ENCODE measurements around the gene AUTS2. TPM values are rescaled to one million over a fixed set of nuclear protein-coding genes. Genes with fewer than 3 reads are reported as not detected.

Gene AUTS2
- total RNA-seq, 2 experiments from 2014 or later: 2.4 to 3.0 TPM

DNA sequence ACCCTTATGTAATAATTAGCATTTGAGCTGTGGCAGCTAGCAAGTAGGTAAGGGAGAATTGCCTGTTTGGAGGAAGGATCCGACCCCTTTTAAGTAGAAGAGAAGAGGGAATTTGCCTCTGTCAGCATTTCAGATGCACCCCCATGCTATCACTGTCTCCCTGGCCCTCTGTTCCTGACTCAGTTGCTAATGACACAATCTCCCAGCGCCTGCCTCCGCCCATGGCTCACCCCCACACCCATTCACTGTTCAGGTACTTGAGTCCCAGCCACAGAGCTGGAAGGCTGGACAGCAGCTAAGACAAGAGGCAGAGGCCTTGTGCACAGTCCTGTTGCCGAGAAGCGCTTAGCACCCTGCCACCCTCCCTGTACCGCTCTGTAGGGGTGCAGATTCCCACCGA, 1021.4 kb downstream of the AUTS2 start:
- POLR2A ChIA-PET: interaction anchor here (0.6 kb wide), 1 partner anchor 94 kb away, joined by 3 read pairs; no protein-coding TSS in a partner anchor
- DNase-seq (no peak), ATAC-seq (no peak)
- CTCF ChIA-PET: no interaction called here
- intact Hi-C loops (cut with DNase I, micrococcal nuclease): no loop called here
- Mint-ChIP-seq H3K9me3 (ENCODE audit: low read depth) (no peaks in the 10 kb centered on the region), H3K27ac (no peak overlapping the region), H3K27me3 (no peaks in the 10 kb centered on the region), H3K4me1 (no peaks in the 10 kb centered on the region), H3K4me3 (no peak overlapping the region), H3K36me3 (ENCODE audit: low read depth) (no peaks in the 10 kb centered on the region)

GRCh38 chr7:70620333-70621055, 1022.2 kb downstream of the AUTS2 start:
- H3K27me3 Mint-ChIP-seq: peaks cover 2% of the 10 kb centered on the region
- H3K36me3 Mint-ChIP-seq (ENCODE audit: low read depth): no peaks in the 10 kb centered on the region
- no peak for ATAC-seq
- CTCF ChIA-PET: no interaction called here
- intact Hi-C loops (cut with DNase I, micrococcal nuclease): no loop called here
- DNase-seq: no peak
- H3K4me3 Mint-ChIP-seq: no peak overlapping the region
- POLR2A ChIA-PET: no interaction called here
- no peaks in the 10 kb centered on the region for H3K9me3 Mint-ChIP-seq (ENCODE audit: low read depth)
- no peaks in the 10 kb centered on the region for H3K4me1 Mint-ChIP-seq
- no peak overlapping the region for H3K27ac Mint-ChIP-seq

GRCh38 chr7:70621954-70622600, 1023.8 kb downstream of the AUTS2 start:
- H3K27me3 Mint-ChIP-seq: peaks cover 2% of the 10 kb centered on the region
- ATAC-seq (no peak), DNase-seq (no peak)
- ChIA-PET CTCF (no interaction called here), POLR2A (no interaction called here)
- H3K27ac Mint-ChIP-seq: no peak overlapping the region
- intact Hi-C loops (cut with DNase I, micrococcal nuclease): no loop called here
- no peak overlapping the region for H3K4me3 Mint-ChIP-seq
- no peaks in the 10 kb centered on the region for H3K4me1 Mint-ChIP-seq
- no peaks in the 10 kb centered on the region for H3K36me3 Mint-ChIP-seq (ENCODE audit: low read depth)
- H3K9me3 Mint-ChIP-seq (ENCODE audit: low read depth): no peaks in the 10 kb centered on the region

- H3K36me3 Mint-ChIP-seq (ENCODE audit: low read depth): no peaks in the 10 kb centered on the region
Observed at GRCh38 chr7:70622936-70623335, 1024.7 kb downstream of the AUTS2 start.

GRCh38 chr7:70624500-70625103, 1026.3 kb downstream of the AUTS2 start:
- Mint-ChIP-seq H3K4me1 (no peaks in the 10 kb centered on the region), H3K9me3 (ENCODE audit: low read depth) (no peaks in the 10 kb centered on the region), H3K4me3 (no peak overlapping the region), H3K27me3 (peaks cover 5% of the 10 kb centered on the region), H3K27ac (no peak overlapping the region), H3K36me3 (ENCODE audit: low read depth) (no peaks in the 10 kb centered on the region)
- intact Hi-C loops (cut with DNase I, micrococcal nuclease): no loop called here
- DNase-seq (no peak), ATAC-seq (no peak)
- ChIA-PET POLR2A (no interaction called here), CTCF (interaction anchor here (1.4 kb wide), 1 partner anchor 9 kb away, joined by 4 read pairs; no protein-coding TSS in a partner anchor)

More at GRCh38 chr7:70622936-70623335, 1024.7 kb downstream of the AUTS2 start:
- H3K9me3 Mint-ChIP-seq (ENCODE audit: low read depth): no peaks in the 10 kb centered on the region
- intact Hi-C loops (cut with DNase I, micrococcal nuclease): no loop called here
- DNase-seq (no peak), ATAC-seq (no peak)
- no peaks in the 10 kb centered on the region for H3K4me1 Mint-ChIP-seq
- POLR2A ChIA-PET: no interaction called here
- H3K4me3 Mint-ChIP-seq: no peak overlapping the region
- H3K27me3 Mint-ChIP-seq: peaks cover 5% of the 10 kb centered on the region
- no peak overlapping the region for H3K27ac Mint-ChIP-seq
- CTCF ChIA-PET: no interaction called here

DNA sequence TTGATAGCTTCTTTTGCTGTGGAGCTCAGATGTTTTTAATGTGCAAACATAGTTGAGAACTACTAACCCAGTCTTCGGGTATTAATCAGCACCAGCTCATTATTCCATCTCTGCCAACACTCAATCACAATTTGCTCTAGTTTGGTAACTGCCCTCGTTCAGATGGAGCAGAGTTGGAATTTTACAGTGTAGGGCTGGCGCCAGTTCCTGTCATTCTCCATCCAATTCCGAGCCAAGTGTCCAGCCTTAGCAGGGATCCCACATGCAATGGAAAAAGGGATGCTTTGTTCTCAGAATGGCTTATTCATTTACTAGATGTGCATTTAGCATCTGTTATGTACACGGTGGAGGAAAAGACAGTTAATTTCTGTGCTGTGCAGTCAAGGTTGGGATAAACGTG, 1029.2 kb downstream of the AUTS2 start:
- Mint-ChIP-seq H3K4me3 (no peak overlapping the region), H3K4me1 (no peaks in the 10 kb centered on the region), H3K36me3 (ENCODE audit: low read depth) (no peaks in the 10 kb centered on the region), H3K27me3 (peaks cover 5% of the 10 kb centered on the region), H3K27ac (no peak overlapping the region), H3K9me3 (ENCODE audit: low read depth) (no peaks in the 10 kb centered on the region)
- intact Hi-C loops (cut with DNase I, micrococcal nuclease): no loop called here
- ChIA-PET CTCF (interaction anchor here (0.7 to 0.9 kb wide), 2 partner anchors 251 to 274 kb away, joined by 3 to 4 read pairs; no protein-coding TSS in a partner anchor), POLR2A (no interaction called here)
- DNase-seq (no peak), ATAC-seq (no peak)

GRCh38 chr7:70630440-70630817, 1032.2 kb downstream of the AUTS2 start:
- no peak for DNase-seq
- no peak overlapping the region for H3K27ac Mint-ChIP-seq
- H3K36me3 Mint-ChIP-seq (ENCODE audit: low read depth): no peaks in the 10 kb centered on the region
- ATAC-seq: no peak
- peaks cover 3% of the 10 kb centered on the region for H3K27me3 Mint-ChIP-seq
- ChIA-PET POLR2A (no interaction called here), CTCF (no interaction called here)
- intact Hi-C loops (cut with DNase I, micrococcal nuclease): no loop called here
- no peak overlapping the region for H3K4me3 Mint-ChIP-seq
- H3K4me1 Mint-ChIP-seq: no peaks in the 10 kb centered on the region
- H3K9me3 Mint-ChIP-seq (ENCODE audit: low read depth): no peaks in the 10 kb centered on the region

GRCh38 chr7:70630818-70631457, 1032.7 kb downstream of the AUTS2 start:
- H3K4me1 Mint-ChIP-seq: no peaks in the 10 kb centered on the region
- no peaks in the 10 kb centered on the region for H3K9me3 Mint-ChIP-seq (ENCODE audit: low read depth)
- DNase-seq (no peak), ATAC-seq (no peak)
- CTCF ChIA-PET: no interaction called here
- H3K36me3 Mint-ChIP-seq (ENCODE audit: low read depth): no peaks in the 10 kb centered on the region
- POLR2A ChIA-PET: no interaction called here
- intact Hi-C loops (cut with DNase I, micrococcal nuclease): no loop called here
- H3K27ac Mint-ChIP-seq: no peak overlapping the region
- peaks cover 3% of the 10 kb centered on the region for H3K27me3 Mint-ChIP-seq
- H3K4me3 Mint-ChIP-seq: no peak overlapping the region

DNA sequence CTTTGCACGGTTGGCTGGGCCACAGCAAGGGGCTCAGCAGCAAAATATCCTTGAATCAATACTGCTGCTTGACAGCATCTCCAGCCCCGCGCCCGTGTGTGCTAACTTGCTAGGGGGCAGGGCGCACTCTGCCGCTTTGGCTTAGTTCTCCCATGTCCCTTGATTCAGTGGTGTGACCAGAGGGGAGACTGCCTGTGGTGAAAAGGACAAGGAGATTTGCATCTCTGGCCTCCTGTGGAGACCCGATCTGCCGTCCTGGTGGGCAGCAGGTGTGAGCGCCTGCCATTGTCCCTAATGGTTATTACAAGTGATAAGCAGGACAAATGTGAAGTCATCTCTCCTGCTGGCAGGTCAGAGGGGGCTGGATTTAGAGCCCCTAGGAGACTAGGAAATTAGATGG, 1033.4 kb downstream of the AUTS2 start:
- H3K27me3 Mint-ChIP-seq: peaks cover 3% of the 10 kb centered on the region
- no peak for DNase-seq
- H3K9me3 Mint-ChIP-seq (ENCODE audit: low read depth): no peaks in the 10 kb centered on the region
- no peak overlapping the region for H3K4me3 Mint-ChIP-seq
- H3K4me1 Mint-ChIP-seq: no peaks in the 10 kb centered on the region
- H3K36me3 Mint-ChIP-seq (ENCODE audit: low read depth): no peaks in the 10 kb centered on the region
- POLR2A ChIA-PET: no interaction called here
- no peak for ATAC-seq
- no peak overlapping the region for H3K27ac Mint-ChIP-seq
- intact Hi-C loops (cut with DNase I, micrococcal nuclease): no loop called here
- CTCF ChIA-PET: no interaction called here

GRCh38 chr7:70632400-70632799, 1034.1 kb downstream of the AUTS2 start:
- no peak overlapping the region for H3K4me3 Mint-ChIP-seq
- H3K4me1 Mint-ChIP-seq: peaks cover 3% of the 10 kb centered on the region
- POLR2A ChIA-PET: no interaction called here
- DNase-seq (no peak), ATAC-seq (no peak)
- CTCF ChIA-PET: no interaction called here
- H3K9me3 Mint-ChIP-seq (ENCODE audit: low read depth): no peaks in the 10 kb centered on the region
- H3K27ac Mint-ChIP-seq: no peak overlapping the region
- intact Hi-C loops (cut with DNase I, micrococcal nuclease): no loop called here
- H3K36me3 Mint-ChIP-seq (ENCODE audit: low read depth): no peaks in the 10 kb centered on the region
- H3K27me3 Mint-ChIP-seq: peaks cover 3% of the 10 kb centered on the region

DNA sequence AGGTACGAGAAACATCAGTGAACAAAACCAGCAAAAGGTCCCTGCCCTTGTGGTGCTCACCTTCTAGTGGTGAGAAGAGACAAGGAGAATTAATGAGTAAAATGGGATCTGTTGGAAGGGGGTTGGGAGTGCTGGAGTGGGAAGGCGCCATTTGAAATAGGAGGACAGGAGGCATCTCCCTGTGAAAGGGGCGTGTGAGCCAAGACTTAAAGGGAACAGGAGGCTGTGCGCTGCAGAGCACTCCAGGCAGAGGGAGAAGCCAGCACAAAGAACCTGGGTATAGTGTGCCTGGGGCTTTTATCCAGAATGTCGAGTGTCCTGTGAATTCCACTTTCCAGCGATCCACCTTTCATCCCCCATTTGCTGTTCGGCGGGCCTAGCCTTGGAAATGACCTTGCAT, 1035.8 kb downstream of the AUTS2 start:
- no peaks in the 10 kb centered on the region for H3K27me3 Mint-ChIP-seq
- no peaks in the 10 kb centered on the region for H3K36me3 Mint-ChIP-seq (ENCODE audit: low read depth)
- DNase-seq (no peak), ATAC-seq (no peak)
- H3K9me3 Mint-ChIP-seq (ENCODE audit: low read depth): no peaks in the 10 kb centered on the region
- H3K4me3 Mint-ChIP-seq: no peak overlapping the region
- ChIA-PET CTCF (interaction anchor here (1.4 kb wide), 1 partner anchor 8 kb away, joined by 4 read pairs; no protein-coding TSS in a partner anchor), POLR2A (interaction anchor here (0.7 kb wide), 1 partner anchor 23 kb away, joined by 3 read pairs; no protein-coding TSS in a partner anchor)
- intact Hi-C loops (cut with DNase I, micrococcal nuclease): no loop called here
- no peak overlapping the region for H3K27ac Mint-ChIP-seq
- H3K4me1 Mint-ChIP-seq: peaks cover 7% of the 10 kb centered on the region
